ENCODE results near the gene PTPRC.

- TF ChIP-seq TAF1 (IDR thresholded peaks at IDR 0.05; ENCODE audit: low read depth, low read length): no peak
- no peak for TF ChIP-seq POLR2A (IDR thresholded peaks at IDR 0.05; ENCODE audit: low read depth, low read length)
- TF ChIP-seq POLR2AphosphoS5 (IDR thresholded peaks at IDR 0.05; ENCODE audit: low read depth, low read length): no peak
- TF ChIP-seq SPI1 (IDR thresholded peaks at IDR 0.05; ENCODE audit: low read depth, low read length): no peak
- no peak for TF ChIP-seq PAX5 (IDR thresholded peaks at IDR 0.05; ENCODE audit: insufficient read depth, low read length, severe bottlenecking)
Observed at GRCh38 chr1:198640174-198640573, 1.3 kb downstream of the PTPRC start.

Data from GM12891 (cell line).